ENCODE data around the gene WDR1.

Gene WDR1

GRCh38 chr4:10112658-10113284 is 3.8 kb downstream of the WDR1 start:
- Histone ChIP-seq H3K36me3 (ENCODE audit: control insufficient read depth, insufficient read depth, low read length) (peaks cover 79% of the 10 kb centered on the region), H3K9ac (ENCODE audit: low read depth, low read length) (no peak overlapping the region), H3K9me3 (ENCODE audit: control insufficient read depth, insufficient read depth, low read length) (no peaks in the 10 kb centered on the region), H3K4me1 (ENCODE audit: control insufficient read depth, insufficient read depth, low read length) (peaks cover 57% of the 10 kb centered on the region), H3K27me3 (ENCODE audit: control insufficient read depth, insufficient read depth, low read length) (no peaks in the 10 kb centered on the region), H3K27ac (ENCODE audit: low read depth, low read length) (no peak overlapping the region), H3K4me3 (ENCODE audit: low read depth, low read length) (no peak overlapping the region)

GRCh38 chr4:10111067-10111801 is 5.4 kb downstream of the WDR1 start:
- Histone ChIP-seq H3K4me3 (ENCODE audit: low read depth, low read length) (no peak overlapping the region), H3K36me3 (ENCODE audit: control insufficient read depth, insufficient read depth, low read length) (peaks cover 93% of the 10 kb centered on the region), H3K9me3 (ENCODE audit: control insufficient read depth, insufficient read depth, low read length) (no peaks in the 10 kb centered on the region), H3K9ac (ENCODE audit: low read depth, low read length) (no peak overlapping the region; the same call in 1 of the 2 replicates), H3K4me1 (ENCODE audit: control insufficient read depth, insufficient read depth, low read length) (peaks cover 65% of the 10 kb centered on the region), H3K27me3 (ENCODE audit: control insufficient read depth, insufficient read depth, low read length) (no peaks in the 10 kb centered on the region), H3K27ac (ENCODE audit: low read depth, low read length) (no peak overlapping the region)

GRCh38 chr4:10109995-10110670 is 6.5 kb downstream of the WDR1 start:
- no peak overlapping the region for H3K9ac ChIP-seq (ENCODE audit: low read depth, low read length)
- H3K4me3 ChIP-seq (ENCODE audit: low read depth, low read length), result no peak overlapping the region
- peaks cover 97% of the 10 kb centered on the region for H3K36me3 ChIP-seq (ENCODE audit: control insufficient read depth, insufficient read depth, low read length)
- H3K9me3 ChIP-seq (ENCODE audit: control insufficient read depth, insufficient read depth, low read length), result no peaks in the 10 kb centered on the region
- no peak overlapping the region for H3K27ac ChIP-seq (ENCODE audit: low read depth, low read length)
- no peaks in the 10 kb centered on the region for H3K27me3 ChIP-seq (ENCODE audit: control insufficient read depth, insufficient read depth, low read length)
- H3K4me1 ChIP-seq (ENCODE audit: control insufficient read depth, insufficient read depth, low read length), result peaks cover 60% of the 10 kb centered on the region

- peaks cover 64% of the 10 kb centered on the region for H3K4me1 ChIP-seq (ENCODE audit: control insufficient read depth, insufficient read depth, low read length)
Measured at GRCh38 chr4:10108818-10109783, 7.5 kb downstream of the WDR1 start.

GRCh38 chr4:10108391-10108790 is 8.2 kb downstream of the WDR1 start:
- no peak overlapping the region for H3K9ac ChIP-seq (ENCODE audit: low read depth, low read length)
- H3K27ac ChIP-seq (ENCODE audit: low read depth, low read length), result no peak overlapping the region
- H3K36me3 ChIP-seq (ENCODE audit: control insufficient read depth, insufficient read depth, low read length), result peaks cover 90% of the 10 kb centered on the region
- H3K4me1 ChIP-seq (ENCODE audit: control insufficient read depth, insufficient read depth, low read length), result peaks cover 64% of the 10 kb centered on the region
- H3K4me3 ChIP-seq (ENCODE audit: low read depth, low read length), result no peak overlapping the region
- no peaks in the 10 kb centered on the region for H3K27me3 ChIP-seq (ENCODE audit: control insufficient read depth, insufficient read depth, low read length)
- H3K9me3 ChIP-seq (ENCODE audit: control insufficient read depth, insufficient read depth, low read length), result no peaks in the 10 kb centered on the region

More at GRCh38 chr4:10108818-10109783, 7.5 kb downstream of the WDR1 start:
- Histone ChIP-seq H3K4me3 (ENCODE audit: low read depth, low read length) (no peak overlapping the region), H3K36me3 (ENCODE audit: control insufficient read depth, insufficient read depth, low read length) (peaks cover 92% of the 10 kb centered on the region), H3K27ac (ENCODE audit: low read depth, low read length) (no peak overlapping the region), H3K9ac (ENCODE audit: low read depth, low read length) (no peak overlapping the region), H3K9me3 (ENCODE audit: control insufficient read depth, insufficient read depth, low read length) (no peaks in the 10 kb centered on the region), H3K27me3 (ENCODE audit: control insufficient read depth, insufficient read depth, low read length) (no peaks in the 10 kb centered on the region)

- Histone ChIP-seq H3K4me1 (ENCODE audit: control insufficient read depth, insufficient read depth, low read length) (peaks cover 54% of the 10 kb centered on the region), H3K27ac (ENCODE audit: low read depth, low read length) (peak overlapping the region; percentile 40), H3K9ac (ENCODE audit: low read depth, low read length) (no peak overlapping the region), H3K9me3 (ENCODE audit: control insufficient read depth, insufficient read depth, low read length) (no peaks in the 10 kb centered on the region), H3K36me3 (ENCODE audit: control insufficient read depth, insufficient read depth, low read length) (peaks cover 90% of the 10 kb centered on the region), H3K27me3 (ENCODE audit: control insufficient read depth, insufficient read depth, low read length) (no peaks in the 10 kb centered on the region), H3K4me3 (ENCODE audit: low read depth, low read length) (no peak overlapping the region)
Measured at GRCh38 chr4:10107111-10108091, 9.2 kb downstream of the WDR1 start.

GRCh38 chr4:10106421-10107039 is 10.1 kb downstream of the WDR1 start:
- peaks cover 91% of the 10 kb centered on the region for H3K36me3 ChIP-seq (ENCODE audit: control insufficient read depth, insufficient read depth, low read length)
- H3K9me3 ChIP-seq (ENCODE audit: control insufficient read depth, insufficient read depth, low read length), result no peaks in the 10 kb centered on the region
- peaks cover 46% of the 10 kb centered on the region for H3K4me1 ChIP-seq (ENCODE audit: control insufficient read depth, insufficient read depth, low read length)
- H3K4me3 ChIP-seq (ENCODE audit: low read depth, low read length), result no peak overlapping the region
- H3K27ac ChIP-seq (ENCODE audit: low read depth, low read length), result peak overlapping the region; percentile 40
- H3K9ac ChIP-seq (ENCODE audit: low read depth, low read length), result no peak overlapping the region
- no peaks in the 10 kb centered on the region for H3K27me3 ChIP-seq (ENCODE audit: control insufficient read depth, insufficient read depth, low read length)

GRCh38 chr4:10105920-10106319 is 10.7 kb downstream of the WDR1 start:
- H3K27me3 ChIP-seq (ENCODE audit: control insufficient read depth, insufficient read depth, low read length), result no peaks in the 10 kb centered on the region
- H3K4me3 ChIP-seq (ENCODE audit: low read depth, low read length), result no peak overlapping the region
- peaks cover 91% of the 10 kb centered on the region for H3K36me3 ChIP-seq (ENCODE audit: control insufficient read depth, insufficient read depth, low read length)

GRCh38 chr4:10105421-10105820 is 11.2 kb downstream of the WDR1 start:
- no peaks in the 10 kb centered on the region for H3K9me3 ChIP-seq (ENCODE audit: control insufficient read depth, insufficient read depth, low read length)
- no peak overlapping the region for H3K4me3 ChIP-seq (ENCODE audit: low read depth, low read length)
- no peak overlapping the region for H3K27ac ChIP-seq (ENCODE audit: low read depth, low read length)
- no peaks in the 10 kb centered on the region for H3K27me3 ChIP-seq (ENCODE audit: control insufficient read depth, insufficient read depth, low read length)
- H3K4me1 ChIP-seq (ENCODE audit: control insufficient read depth, insufficient read depth, low read length), result peaks cover 34% of the 10 kb centered on the region
- peaks cover 91% of the 10 kb centered on the region for H3K36me3 ChIP-seq (ENCODE audit: control insufficient read depth, insufficient read depth, low read length)
- H3K9ac ChIP-seq (ENCODE audit: low read depth, low read length), result no peak overlapping the region

More at GRCh38 chr4:10105920-10106319, 10.7 kb downstream of the WDR1 start:
- peaks cover 39% of the 10 kb centered on the region for H3K4me1 ChIP-seq (ENCODE audit: control insufficient read depth, insufficient read depth, low read length)
- no peak overlapping the region for H3K9ac ChIP-seq (ENCODE audit: low read depth, low read length)
- no peaks in the 10 kb centered on the region for H3K9me3 ChIP-seq (ENCODE audit: control insufficient read depth, insufficient read depth, low read length)
- H3K27ac ChIP-seq (ENCODE audit: low read depth, low read length), result peak overlapping the region; percentile 40
